GM04503 (cell line): ENCODE measurements around the gene MSH5.
"Not testable (repeated sequence)": the region's sequence is repeated elsewhere in the genome, so short reads cannot be mapped to it uniquely, and the experiment has no call there.

Experiments used
- DNase-seq: peaks from one replicate; pipeline ENCODE4 v3.0.0-alpha.2; 2012; ENCODE audit warnings: low read depth

MSH5 gene

DNA sequence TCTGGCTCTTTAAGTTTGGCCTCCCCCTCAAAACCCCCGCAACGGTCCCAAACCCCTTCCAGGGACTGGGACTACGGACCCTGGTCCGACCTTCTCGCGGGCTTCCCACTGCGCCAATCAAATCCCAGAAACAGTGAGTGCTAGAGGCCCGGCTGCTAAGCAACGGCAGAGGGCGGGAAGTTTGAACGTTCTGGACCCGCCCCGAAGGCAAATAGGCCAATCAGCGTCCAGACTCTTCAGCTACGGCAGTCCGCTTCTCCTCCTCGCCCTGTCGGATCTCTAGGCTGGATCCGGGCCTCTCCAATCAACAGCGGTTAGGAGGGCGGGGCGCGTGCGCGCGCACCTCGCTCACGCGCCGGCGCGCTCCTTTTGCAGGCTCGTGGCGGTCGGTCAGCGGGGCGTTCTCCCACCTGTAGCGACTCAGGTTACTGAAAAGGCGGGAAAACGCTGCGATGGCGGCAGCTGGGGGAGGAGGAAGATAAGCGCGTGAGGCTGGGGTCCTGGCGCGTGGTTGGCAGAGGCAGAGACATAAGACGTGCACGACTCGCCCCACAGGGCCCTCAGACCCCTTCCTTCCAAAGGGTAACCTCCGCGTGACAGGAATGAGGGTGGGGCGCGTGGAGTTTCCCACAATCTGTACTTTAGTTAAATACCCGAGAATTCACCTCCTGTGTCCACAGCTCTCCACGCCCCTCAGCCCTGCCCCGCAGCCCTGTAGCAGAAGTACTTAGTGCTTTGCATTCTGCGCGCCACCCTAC lies at the start of gene MSH5:
TSS of gene MSH5 (plus strand) at position 367 of the 758 bp plus-strand sequence. CDS start 462 bp downstream, outside the sequence.
- peak; percentile 94 for DNase-seq

DNA sequence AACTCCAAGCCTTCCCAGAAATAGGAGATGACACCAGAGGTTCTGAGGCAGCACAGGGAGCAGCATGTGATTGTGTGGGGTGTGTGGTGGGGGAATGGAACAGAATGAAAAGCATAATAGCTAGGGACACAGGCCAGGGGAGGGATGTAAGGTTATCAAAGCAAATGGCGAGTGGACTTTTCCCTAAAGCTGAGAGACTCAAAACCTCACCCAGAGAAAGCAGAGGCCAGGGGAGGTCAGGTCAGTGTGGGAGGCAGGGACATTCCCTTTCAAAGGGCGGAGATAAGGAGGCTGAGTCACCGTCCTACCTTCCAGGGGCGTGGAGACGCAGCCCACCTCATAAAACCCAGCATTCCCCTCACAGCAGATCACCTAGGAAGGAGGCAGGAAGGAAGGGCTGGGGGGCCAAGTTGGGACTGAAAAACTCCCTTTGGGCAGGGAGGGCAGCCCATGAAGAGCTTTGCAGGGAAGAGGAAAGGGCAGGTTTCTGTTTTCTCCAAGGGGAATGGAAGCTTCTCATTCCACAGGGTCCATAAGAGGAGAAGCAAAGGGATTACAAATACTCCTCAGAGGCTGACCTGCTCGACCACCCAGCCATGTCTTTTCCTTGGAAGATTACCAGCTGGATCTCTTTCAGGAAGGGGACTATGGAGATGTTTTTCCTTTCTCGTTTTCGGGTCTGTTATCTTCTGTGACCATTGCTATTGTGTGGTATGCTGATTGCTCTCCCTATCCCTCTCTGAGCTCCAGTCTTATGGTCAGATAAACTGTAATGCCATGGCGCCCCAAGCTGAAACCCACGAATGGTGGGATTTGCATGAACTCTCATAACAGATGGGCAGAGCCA lies 49.4 kb upstream of the MSH5 start:
- DNase-seq, result no peak

DNA sequence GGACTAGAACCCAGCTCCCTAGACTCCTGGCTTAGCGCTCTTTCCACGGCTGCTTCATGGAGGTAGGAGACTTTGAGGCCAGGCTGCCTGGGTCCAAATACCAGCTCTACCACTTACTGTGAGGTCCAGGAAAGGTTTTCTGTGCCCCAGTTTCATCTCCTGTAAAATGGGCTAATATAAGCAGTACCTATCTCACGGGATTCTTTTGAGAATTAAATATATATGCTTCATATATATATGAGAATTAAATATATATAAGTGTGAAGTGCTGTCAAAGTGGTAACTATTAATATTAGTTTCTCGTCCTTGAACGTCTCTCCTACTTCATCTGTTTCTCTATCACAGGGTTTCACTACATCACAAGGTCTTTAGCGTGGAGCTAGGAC lies 48.7 kb upstream of the MSH5 start:
- DNase-seq, result no peak

DNA sequence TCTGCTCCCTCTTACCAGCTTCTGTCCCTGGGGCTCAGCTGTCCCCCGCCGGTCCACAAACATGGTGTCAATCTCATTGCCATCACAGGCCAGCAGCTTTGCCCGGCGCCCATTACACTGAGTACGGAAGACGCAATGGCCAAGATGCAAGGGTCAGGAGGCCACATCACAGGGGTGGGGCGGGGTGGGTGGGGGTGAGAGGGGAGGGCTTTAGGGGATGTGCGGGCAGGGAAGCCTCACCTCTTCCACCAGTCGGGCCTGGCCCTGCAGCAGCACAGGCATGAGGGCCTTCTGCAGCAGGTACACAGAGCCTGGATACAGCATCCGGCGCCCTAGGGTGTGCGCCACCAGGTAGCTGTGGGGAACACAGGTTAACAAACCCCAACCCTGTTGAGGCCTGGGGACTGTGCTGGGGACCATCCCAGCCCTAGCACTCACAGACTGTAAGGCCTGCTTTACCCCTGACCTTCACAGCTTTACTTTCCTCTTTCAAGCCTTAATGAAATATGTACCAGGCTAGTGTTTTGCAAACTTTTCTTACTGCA lies 48.2 kb upstream of the MSH5 start:
- no peak for DNase-seq

DNA sequence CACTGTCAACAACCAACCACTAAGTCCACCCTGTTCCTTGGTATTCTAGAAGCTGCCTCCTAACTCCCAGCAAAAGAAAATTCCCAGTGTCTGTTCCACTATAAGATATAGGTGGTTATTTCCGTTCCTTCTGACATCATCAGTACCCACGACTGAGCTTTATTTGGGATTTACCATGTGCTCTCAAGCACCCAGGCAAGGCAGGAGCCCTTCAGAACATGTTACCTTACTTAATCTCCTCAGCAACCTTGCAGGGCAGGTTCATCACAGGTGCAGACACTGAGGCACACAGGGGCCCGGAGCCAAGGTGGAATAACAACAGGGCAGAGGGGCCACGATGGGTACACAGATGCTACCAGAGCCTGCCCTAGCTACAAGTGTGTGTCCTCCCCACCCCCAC lies 47.5 kb upstream of the MSH5 start:
- DNase-seq, result no peak

DNA sequence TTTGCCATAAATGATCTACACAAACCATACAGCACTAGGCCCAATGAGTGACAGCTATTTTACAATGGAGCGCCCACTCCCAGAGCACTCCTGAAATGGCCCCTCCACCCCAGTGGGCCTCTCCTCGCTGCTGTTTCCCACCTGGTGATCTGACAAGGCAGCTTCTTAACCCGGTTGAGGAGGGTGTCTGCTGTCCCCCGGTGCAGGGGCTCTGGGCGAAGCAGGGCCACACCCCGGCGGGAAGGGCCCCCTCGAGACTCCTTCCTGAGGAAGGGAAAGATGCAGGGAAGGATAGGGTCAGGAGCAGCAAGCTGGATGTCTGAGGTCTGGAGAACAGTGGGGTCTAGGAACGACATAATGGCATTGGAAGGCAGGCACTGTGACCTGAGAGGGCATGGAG lies 46.9 kb upstream of the MSH5 start:
- DNase-seq, result no peak

DNA sequence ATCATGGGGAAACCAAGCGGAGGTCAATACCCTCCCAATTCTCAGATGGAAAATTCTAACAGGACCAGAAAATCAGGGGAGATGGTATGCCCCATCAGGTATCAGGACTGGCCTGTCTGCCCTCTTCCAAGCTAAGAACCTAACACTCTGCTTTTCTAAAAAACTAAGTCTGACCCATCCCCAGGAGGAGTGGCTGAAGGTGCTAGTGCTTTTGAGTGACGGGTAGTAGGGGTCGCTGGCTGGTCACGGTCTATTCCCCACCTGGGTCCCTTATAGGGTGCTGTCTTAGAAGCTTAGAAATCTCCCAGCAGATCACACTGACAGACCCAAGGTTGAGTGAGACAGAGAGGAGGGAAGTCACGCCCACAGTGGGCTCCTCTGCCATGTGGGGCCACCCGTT lies 46.3 kb upstream of the MSH5 start:
- DNase-seq, result no peak

DNA sequence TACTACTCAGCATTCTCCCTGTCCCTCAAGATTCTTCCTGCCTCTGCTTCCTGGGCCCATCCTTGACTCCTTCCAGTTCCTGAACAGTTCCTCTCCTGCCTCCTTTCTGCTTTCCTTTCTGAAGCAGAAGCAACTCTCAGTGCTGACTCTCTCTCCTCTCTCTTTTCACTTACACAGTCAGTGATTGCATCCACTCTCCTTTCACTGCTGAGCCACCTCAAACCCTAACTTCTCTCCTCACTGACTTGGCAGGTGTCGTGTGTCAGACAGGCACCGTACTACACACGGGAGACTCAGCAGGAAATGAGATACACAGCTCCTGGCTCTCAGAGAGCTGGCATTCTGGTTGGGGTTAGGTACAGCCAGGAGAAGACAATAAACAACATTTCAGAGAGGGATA lies 42.2 kb upstream of the MSH5 start:
- no peak for DNase-seq

DNA sequence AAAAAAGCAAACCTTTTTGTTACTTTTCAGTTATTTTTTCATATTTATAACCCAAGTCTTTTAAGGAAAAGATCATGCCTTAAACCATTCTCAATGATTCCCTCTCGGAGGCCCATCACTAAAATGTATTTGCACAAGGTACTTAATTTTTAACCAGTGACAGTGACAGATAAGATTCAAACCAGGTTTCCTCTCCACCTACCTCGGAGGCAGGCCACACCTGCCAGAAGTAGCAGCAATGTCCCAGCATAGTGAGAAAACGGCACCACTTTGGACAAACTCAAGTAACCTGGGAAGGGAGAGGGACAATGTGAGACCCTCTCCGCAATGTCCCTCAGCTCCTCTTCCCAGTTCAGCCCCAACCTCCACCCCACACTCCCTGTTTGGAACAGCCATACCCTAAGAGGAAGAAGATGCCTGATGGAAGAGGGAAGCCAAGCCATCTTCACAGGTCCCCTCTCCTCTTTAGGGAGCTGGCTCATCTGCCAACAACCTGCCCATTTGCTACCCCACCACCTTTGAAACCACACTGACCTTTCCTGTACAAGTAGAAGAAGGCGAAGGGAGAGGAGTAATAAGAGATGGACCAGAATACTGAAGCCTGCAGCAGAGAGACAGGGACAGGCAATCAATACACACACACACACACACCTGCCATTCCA lies 38.9 kb upstream of the MSH5 start:
- DNase-seq, result no peak

DNA sequence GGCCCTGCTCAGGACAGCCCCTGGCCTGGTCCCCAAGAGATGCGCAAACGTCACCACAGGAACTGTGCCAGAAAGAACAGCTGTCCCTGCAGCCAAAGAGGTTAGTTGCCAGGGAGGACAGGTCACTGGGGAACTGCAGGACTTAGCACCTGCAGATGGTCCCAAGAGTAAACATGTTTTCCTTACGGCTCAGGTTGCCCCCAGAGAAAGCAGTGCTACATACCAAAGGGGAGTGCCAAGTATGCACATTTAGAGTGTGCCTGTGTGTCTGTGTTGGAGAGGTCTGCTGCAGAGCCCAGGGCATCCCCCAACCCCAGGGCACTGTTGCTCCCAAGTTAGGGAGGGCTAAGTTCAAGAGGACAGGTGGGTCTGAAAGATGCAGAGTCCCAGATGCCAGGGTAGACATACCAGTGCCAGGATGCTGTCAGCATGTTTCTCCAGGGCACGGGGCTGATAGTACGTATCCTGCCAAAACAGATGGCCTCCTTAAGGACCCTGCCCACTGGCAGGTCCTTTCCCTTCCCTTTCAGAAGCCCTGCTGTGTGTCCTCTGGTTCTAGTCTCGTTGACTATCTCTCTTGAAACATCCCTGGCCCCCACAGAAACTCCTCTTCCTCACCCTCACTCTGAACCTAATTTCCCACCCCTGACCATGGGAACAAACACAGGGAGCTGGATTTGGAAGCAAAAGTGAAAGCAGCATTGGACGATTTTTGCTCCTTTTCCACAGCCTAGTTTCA lies 38.0 kb upstream of the MSH5 start:
- no peak for DNase-seq

DNA sequence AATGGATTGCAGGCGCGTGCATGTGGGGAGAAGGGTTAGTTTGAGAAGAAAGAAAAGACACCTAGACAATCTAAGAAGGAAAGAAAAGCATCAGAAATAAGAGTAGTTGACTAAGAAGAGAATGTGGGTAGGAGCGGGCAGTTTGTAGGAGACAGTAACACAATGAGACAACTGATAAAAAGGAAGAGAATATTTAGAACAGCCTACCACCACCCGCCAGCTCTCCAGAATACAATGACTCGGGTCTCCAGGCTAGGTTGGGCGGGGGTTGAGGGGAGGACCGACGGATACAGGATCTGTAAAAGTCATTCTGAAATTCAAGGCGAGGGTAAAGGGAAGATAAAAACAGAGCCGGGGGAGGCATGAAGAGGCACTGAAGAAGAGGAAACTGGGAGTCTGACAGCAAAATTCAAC lies 37.4 kb upstream of the MSH5 start:
- DNase-seq, result no peak

DNA sequence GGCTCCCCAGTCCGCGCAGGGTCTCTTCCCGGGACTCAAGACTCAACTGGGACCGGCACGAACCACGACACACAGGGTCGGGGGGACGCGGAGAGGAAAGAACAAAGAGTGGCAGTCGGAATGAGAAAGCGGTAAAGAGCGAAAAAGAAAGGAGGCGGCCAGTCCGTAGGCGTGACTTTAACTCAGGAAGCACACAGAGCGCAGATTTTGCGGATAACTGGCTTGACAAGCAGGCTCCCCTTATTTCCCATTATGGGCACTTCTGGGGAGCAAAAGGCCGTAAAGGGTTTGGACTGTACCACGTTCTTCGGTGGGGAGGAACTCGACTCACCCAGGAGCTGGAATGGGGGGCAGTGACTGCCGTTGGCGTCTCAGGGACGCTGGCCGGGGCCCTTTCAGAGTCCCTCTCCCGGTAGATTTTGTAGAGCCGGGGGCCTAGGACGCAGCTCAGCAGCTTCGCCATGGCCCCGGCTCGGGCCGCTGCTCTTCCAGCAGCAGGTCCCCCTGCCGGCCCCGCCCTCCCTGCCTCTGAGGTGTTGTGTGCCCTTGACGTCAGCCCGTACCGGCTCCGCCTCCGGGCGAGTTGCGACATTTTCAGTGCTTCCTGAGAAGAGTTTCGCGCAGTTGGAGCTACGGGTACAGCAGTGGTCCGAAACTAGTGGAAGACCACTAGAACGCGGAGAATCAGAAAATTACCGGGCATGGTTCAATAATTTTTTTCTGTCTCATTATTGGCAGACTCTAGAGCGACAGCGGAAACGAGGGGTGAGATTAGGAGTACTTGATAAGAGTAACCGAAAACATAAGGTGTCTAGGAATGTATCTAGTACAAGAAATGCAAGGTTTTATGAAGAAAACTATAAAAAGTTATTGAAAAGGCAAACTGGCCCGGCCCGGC lies 36.7 kb upstream of the MSH5 start, which contains the start of gene ABHD16A:
TSS of gene ABHD16A (minus strand) at position 506 of the 898 bp plus-strand sequence. CDS start at position 463, 43 bp downstream.
- DNase-seq, result peak; percentile 87

DNA sequence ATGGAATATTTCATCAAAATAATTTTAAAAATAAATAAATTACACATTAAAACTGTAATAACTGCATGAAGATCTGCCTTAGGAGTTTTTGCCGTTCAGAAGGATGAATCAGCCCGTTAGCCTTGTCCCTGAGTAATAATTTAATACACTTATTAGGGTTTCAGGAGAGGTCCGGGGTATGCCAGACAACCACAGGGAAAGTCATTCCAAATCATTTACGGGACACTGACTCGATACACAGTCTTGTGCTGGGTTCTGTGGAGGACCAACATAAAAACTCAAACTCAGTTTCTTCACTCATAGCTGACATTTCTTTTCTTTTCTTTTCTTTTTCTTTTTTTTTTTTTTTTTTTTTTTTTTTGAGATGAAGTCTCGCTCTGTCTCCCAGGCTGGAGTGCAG lies 33.9 kb upstream of the MSH5 start:
- no peak for DNase-seq

DNA sequence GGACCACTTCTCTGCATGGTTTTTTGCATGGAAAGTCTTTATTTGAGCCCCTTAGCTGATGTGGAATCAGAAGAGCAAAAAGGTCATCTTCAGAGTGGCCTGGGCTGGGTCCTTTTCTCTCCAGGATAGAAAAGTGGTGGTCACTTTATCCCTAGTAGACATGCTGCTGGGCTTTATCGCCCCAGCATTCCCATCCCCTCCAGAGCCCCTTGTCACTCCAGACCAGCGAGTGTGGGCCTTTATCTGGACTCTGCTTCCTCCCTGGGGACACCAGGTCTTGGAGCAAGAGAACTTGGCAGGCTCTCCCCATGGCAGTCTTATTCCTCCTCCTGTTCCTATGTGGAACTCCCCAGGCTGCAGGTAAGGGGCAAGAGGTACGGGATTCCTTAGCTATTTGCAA lies 33.2 kb upstream of the MSH5 start, which contains the start of gene LY6G6F:
TSS of gene LY6G6F (plus strand) at position 268 of the 400 bp plus-strand sequence. CDS start at position 309, 41 bp downstream.
- no peak for DNase-seq

DNA sequence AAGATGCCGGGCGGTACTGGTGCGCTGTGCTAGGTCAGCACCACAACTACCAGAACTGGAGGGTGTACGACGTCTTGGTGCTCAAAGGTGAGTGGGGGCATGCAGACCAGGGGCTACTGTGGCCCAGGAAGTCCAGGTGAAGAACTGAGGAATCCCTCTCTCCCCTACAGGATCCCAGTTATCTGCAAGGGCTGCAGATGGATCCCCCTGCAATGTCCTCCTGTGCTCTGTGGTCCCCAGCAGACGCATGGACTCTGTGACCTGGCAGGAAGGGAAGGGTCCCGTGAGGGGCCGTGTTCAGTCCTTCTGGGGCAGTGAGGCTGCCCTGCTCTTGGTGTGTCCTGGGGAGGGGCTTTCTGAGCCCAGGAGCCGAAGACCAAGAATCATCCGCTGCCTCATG lies 32.1 kb upstream of the MSH5 start:
- no peak for DNase-seq

DNA sequence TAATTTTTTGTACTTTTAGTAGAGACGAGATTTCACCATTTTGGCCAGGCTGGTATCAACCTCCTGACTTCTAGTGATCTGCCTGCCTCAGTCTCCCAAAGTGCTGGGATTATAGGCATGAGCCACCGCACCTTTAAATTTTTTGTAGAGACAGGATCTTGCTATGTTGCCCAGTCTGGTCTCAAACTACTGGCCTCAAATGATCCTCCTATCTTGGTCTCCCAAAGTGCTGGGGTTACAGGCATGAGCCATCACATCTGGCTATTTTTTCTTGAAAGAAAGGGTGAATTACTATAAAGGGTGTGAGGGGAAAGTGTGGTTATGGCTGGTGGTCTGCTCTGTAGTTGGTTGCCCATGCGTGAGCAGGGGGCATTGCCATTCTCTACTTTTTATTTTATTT lies 31.6 kb upstream of the MSH5 start:
- no peak for DNase-seq

DNA sequence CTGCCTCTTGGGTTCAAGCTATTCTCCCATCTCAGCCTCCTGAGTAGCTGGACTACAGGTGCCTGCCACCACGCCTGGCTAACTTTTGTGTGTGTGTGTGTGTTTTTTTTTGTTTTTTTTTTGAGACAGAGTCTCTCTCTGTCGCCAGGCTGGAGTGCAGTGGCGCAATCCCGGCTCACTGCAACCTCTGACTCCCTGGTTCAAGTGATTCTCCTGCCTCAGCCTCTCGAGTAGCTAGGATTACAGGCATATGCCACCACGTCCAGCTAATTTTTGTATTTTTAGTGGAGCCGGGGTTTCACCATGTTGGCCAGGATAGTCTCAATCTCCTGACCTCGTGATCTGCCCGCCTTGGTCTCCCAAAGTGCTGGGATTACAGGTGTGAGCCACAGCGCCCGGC lies 30.6 kb upstream of the MSH5 start:
- DNase-seq, result not testable (repeated sequence)

DNA sequence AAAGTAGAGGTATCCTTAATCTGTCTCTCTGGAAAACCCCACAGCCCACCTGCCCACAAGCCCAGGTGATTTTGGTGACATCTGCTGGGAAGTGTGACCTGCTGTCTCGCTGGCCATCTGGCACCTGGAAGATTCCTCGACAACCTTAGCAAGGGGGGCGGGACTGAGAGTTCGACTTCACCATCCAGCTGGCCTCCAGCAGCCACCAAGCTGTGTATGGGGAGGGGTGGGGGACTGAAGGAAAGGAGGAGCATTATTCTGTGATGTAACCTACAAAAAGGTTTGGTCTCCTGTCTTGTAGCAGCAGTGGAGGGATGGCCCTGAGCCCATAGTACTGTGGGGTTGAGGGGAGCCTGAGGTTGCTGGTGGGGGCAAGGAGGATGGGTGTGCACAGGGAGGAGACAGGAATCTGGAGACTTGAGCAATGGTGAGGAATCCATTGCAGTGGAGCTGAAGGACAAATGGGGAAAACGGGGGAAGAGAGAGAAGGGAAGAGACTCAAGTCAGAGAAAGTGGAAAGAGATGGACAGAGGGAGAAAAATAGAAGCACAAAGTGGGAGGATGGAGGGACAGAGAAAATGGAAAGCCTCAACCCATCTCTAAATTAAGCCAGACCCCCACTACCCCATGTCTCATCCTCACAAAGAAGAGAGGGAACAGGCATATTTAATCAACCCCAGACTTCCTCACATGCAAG lies 29.1 kb upstream of the MSH5 start:
- no peak for DNase-seq

DNA sequence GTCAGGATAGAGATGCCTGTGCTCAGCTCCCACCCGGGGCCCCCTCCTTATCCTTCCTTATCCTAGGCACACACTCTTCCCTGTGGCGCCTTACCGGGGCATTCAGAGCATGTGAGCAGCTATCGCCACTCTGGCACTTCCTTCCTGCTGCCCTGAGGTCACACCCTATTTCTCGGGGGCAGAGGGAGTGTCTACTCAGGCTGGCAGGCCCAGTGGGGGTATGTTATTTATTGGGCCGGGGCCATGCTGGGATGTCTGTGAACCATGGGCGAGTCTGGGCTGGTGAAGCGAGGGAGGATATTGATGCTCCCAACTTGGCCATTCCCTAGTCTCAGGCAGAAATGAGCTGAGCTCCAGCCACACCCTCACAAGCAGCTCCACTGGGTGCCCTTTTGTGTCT lies 28.6 kb upstream of the MSH5 start:
- DNase-seq, result no peak

DNA sequence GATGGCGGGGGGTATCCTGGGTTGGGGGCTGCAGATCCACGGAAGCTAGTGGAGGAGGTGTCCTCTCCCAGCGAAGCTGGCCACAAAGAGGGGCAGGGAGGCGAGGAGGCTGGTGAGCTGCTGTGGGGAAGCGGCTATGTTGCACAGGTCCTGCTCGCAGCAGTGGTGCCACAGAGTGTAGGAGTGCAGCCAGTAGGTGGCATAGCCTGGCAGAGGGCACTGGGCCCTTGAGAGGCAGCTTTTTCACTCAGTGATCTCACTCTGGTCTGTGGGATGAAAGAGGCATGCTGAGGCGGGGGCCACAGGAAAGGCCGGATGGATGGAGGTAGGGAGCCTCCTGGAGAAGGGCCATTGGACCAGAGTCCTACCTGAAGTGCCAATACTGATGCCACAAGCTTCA lies 27.5 kb upstream of the MSH5 start:
- DNase-seq, result no peak
